GM15510 (cell line): Measurements from ENCODE around the gene PKNOX2.

Source experiments
- POLR2A ChIP-seq: IDR thresholded peaks from 3 replicates; pipeline ENCODE4 v1.6.1; 2011; ENCODE audit warnings: borderline replicate concordance; ENCODE audit not compliant: insufficient read length; ENCODE audit errors: extremely low read depth

Gene PKNOX2

GRCh38 chr11:125476721-125477120 lies 312.2 kb downstream of the PKNOX2 start:
- TF ChIP-seq POLR2A, result no peak

GRCh38 chr11:125479137-125479536 lies 314.6 kb downstream of the PKNOX2 start:
- TF ChIP-seq POLR2A, result no peak

GRCh38 chr11:125481531-125481930 lies 317.0 kb downstream of the PKNOX2 start:
- TF ChIP-seq POLR2A, result no peak
